RWPE2 (cell line): ENCODE measurements around the gene IRF9.
A peak's percentile ranks its signal among the peaks of the same experiment; 100 is the strongest.

Source experiments
- ATAC-seq: fragments of 200-7000 bp; cut with Tn5 transposase; 3 replicates; pipeline ENCODE4 v1.9.1; 2021; ENCODE audit warnings: low read depth
- DNase-seq: peaks from one replicate; pipeline ENCODE4 v3.0.0-alpha.2; 2020; ENCODE audit warnings: low spot score
- H3K27ac ChIP-seq: fragments of 450-650 bp; 2 replicates; pipeline ENCODE4 v1.5.1; 2017; ENCODE audit warnings: mild to moderate bottlenecking; ENCODE audit not compliant: poor library complexity, severe bottlenecking
- H3K27me3 ChIP-seq: fragments of 250-450 bp; sonication (Bioruptor Pico); 2 replicates; pipeline ENCODE4 v1.5.1; 2021; ENCODE audit warnings: mild to moderate bottlenecking, moderate library complexity; ENCODE audit not compliant: insufficient read depth, poor library complexity, severe bottlenecking
- H3K36me3 ChIP-seq: fragments of 250-450 bp; sonication (Bioruptor Pico); 2 replicates; pipeline ENCODE4 v1.5.1; 2020; ENCODE audit warnings: low read depth, mild to moderate bottlenecking, moderate library complexity
- H3K4me1 ChIP-seq: fragments of 250-450 bp; sonication (Bioruptor Pico); 2 replicates; pipeline ENCODE4 v1.5.1; 2021; ENCODE audit warnings: mild to moderate bottlenecking, moderate library complexity; ENCODE audit not compliant: insufficient read depth, poor library complexity, severe bottlenecking
- H3K4me3 ChIP-seq: fragments of 250-450 bp; sonication (Bioruptor Pico); 2 replicates; pipeline ENCODE4 v1.5.1; 2021; ENCODE audit warnings: mild to moderate bottlenecking, moderate library complexity; ENCODE audit not compliant: severe bottlenecking
- H3K9me3 ChIP-seq: fragments of 250-450 bp; sonication (Bioruptor Pico); 2 replicates; pipeline ENCODE4 v1.5.1; 2021; ENCODE audit warnings: mild to moderate bottlenecking, moderate library complexity; ENCODE audit not compliant: severe bottlenecking
- TF ChIP-seq, protein P1 (sequence below): fragments of 450-650 bp; IDR thresholded peaks from one replicate; pipeline ENCODE4 v1.5.1; 2017; ENCODE audit warnings: mild to moderate bottlenecking, moderate library complexity; ENCODE audit not compliant: poor library complexity, severe bottlenecking

The IRF9 gene

DNA sequence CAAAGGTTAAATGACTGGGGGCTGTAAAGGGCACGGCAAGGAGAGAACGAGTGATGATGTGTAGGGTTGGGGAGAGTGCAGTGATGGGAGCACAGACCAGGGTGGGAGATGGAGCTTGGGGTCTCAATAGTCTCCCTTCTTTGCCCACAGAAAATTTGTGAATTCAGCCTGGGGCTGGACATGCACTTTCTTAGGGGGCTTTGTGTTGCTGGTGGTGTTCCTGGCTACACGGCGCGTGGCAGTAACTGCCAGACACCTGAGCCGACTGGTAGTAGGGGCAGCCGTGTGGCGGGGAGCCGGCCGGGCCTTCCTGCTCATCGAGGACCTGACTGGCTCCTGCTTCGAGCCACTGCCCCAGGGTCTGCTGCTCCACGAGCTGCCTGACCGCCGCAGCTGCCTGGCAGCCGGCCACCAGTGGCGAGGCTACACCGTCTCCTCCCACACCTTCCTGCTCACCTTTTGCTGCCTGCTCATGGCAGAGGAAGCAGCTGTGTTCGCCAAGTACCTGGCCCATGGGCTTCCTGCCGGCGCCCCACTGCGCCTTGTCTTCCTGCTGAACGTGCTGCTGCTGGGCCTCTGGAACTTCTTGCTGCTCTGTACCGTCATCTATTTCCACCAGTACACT lies 28.9 kb upstream of the IRF9 start:
- Histone ChIP-seq H3K27me3 (no peaks in the 10 kb centered on the region), H3K9me3 (no peaks in the 10 kb centered on the region), H3K4me1 (peaks cover 5% of the 10 kb centered on the region), H3K36me3 (peaks cover 2% of the 10 kb centered on the region; the same call in 1 of the 2 replicates), H3K4me3 (no peak overlapping the region), H3K27ac (no peak overlapping the region)
- DNase-seq, result no peak
- peak; percentile 4; the same call in 1 of the 3 replicates for ATAC-seq
- TF ChIP-seq, protein P1, sequence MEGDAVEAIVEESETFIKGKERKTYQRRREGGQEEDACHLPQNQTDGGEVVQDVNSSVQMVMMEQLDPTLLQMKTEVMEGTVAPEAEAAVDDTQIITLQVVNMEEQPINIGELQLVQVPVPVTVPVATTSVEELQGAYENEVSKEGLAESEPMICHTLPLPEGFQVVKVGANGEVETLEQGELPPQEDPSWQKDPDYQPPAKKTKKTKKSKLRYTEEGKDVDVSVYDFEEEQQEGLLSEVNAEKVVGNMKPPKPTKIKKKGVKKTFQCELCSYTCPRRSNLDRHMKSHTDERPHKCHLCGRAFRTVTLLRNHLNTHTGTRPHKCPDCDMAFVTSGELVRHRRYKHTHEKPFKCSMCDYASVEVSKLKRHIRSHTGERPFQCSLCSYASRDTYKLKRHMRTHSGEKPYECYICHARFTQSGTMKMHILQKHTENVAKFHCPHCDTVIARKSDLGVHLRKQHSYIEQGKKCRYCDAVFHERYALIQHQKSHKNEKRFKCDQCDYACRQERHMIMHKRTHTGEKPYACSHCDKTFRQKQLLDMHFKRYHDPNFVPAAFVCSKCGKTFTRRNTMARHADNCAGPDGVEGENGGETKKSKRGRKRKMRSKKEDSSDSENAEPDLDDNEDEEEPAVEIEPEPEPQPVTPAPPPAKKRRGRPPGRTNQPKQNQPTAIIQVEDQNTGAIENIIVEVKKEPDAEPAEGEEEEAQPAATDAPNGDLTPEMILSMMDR, result no peak

- ATAC-seq, result no peak
- peaks cover 10% of the 10 kb centered on the region for H3K36me3 ChIP-seq
- H3K9me3 ChIP-seq, result no peaks in the 10 kb centered on the region
- H3K4me1 ChIP-seq, result peaks cover 5% of the 10 kb centered on the region
- TF ChIP-seq, protein P1, result no peak
- DNase-seq, result no peak
- no peak overlapping the region for H3K27ac ChIP-seq
- no peak overlapping the region for H3K4me3 ChIP-seq
- H3K27me3 ChIP-seq, result no peaks in the 10 kb centered on the region
Measured at GRCh38 chr14:24132976-24133375, 28.1 kb upstream of the IRF9 start.

- H3K27me3 ChIP-seq, result no peaks in the 10 kb centered on the region
- H3K9me3 ChIP-seq, result no peaks in the 10 kb centered on the region
- ATAC-seq (no peak), DNase-seq (no peak)
- H3K27ac ChIP-seq, result no peak overlapping the region
- no peak overlapping the region for H3K4me3 ChIP-seq
- TF ChIP-seq, protein P1, result no peak
- H3K36me3 ChIP-seq, result peaks cover 18% of the 10 kb centered on the region
- H3K4me1 ChIP-seq, result peaks cover 5% of the 10 kb centered on the region
Measured at GRCh38 chr14:24133735-24134134, 27.3 kb upstream of the IRF9 start.

GRCh38 chr14:24135584-24135833 lies 25.6 kb upstream of the IRF9 start:
- peaks cover 10% of the 10 kb centered on the region for H3K4me1 ChIP-seq
- H3K9me3 ChIP-seq, result no peaks in the 10 kb centered on the region
- TF ChIP-seq, protein P1, result no peak
- H3K4me3 ChIP-seq, result peak overlapping the region; percentile 88
- H3K27me3 ChIP-seq, result no peaks in the 10 kb centered on the region
- no peak for ATAC-seq
- H3K27ac ChIP-seq, result peak overlapping the region; percentile 47
- DNase-seq, result no peak
- H3K36me3 ChIP-seq, result peaks cover 33% of the 10 kb centered on the region

DNA sequence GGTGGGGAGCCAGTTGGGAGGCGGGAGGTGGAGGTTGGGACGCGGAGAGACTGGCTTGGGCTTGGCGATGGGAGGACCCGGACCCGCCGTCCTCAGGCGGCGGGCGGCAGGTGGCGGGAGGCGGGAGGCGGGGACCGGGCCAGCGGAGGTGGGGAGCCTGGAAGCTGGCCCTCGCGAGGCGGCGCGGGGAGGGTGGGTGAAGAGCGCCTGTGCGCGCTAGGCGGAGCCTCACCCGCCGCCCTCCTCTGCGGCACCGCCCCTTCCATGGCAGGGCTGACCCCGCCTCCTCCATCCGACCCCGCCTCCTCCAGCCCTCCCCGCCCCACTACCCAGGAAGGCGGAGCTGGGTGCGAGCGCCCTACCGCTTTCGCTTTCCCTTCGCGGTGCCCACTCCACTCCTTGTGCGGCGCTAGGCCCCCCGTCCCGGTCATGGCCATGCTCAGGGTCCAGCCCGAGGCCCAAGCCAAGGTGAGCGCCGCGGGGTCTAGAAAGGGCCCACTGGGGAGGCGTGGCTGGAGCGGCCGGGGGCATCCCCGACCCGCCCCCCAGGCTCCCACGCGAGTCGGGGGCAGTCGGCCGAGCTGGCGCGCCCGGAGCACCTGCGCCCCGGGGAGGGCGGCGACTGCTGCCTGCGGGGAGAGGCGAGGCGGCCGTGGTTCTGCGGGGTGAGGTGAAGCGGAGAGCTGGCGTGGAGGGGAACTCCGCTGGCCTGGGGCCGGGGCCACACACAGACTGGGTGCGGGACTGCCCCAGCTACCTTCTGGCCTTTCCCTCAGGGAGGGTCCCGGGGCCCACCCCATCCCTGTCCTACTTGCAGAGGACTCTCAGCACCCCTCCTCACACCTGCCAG lies 25.0 kb upstream of the IRF9 start, which contains the start of gene PSME1:
Gene PSME1 (plus strand): TSS at position 361 of the 850 bp plus-strand sequence. CDS start 69 bp downstream, at position 430.
- no peaks in the 10 kb centered on the region for H3K27me3 ChIP-seq

More for the DNA sequence above, 25.0 kb upstream of the IRF9 start, which contains the start of gene PSME1:
- Histone ChIP-seq H3K4me3 (peak within 1 kb of the TSS; percentile 88), H3K9me3 (no peaks in the 10 kb centered on the region), H3K4me1 (peaks cover 10% of the 10 kb centered on the region), H3K27ac (peak within 1 kb of the TSS; percentile 47), H3K36me3 (peaks cover 33% of the 10 kb centered on the region)
- DNase-seq (peak; percentile 90), ATAC-seq (peak; percentile 85)
- TF ChIP-seq, protein P1, result no peak
